ENCODE data around the gene WSB1. TPM values are rescaled to one million over a fixed set of nuclear protein-coding genes. Genes with fewer than 3 reads are reported as not detected.
A peak's percentile ranks its signal among the peaks of the same experiment; 100 is the strongest.

WSB1 gene
- total and polyA plus RNA-seq, 4 experiments from 2014 or later: 122 to 157 (median 141) TPM

- no peak overlapping the region for H3K4me3 Mint-ChIP-seq
- H3K27ac Mint-ChIP-seq: no peak overlapping the region
- intact Hi-C loops (cut with micrococcal nuclease): no loop called here
- H3K36me3 Mint-ChIP-seq: no peaks in the 10 kb centered on the region
- Histone ChIP-seq H3K27ac (ENCODE audit: low read depth, low read length) (no peak overlapping the region), H3K4me3 (ENCODE audit: low read length in 2 of 2) (no peak overlapping the region), H3K9me3 (ENCODE audit: control insufficient read depth in 1 of 2, low read length in 2 of 2) (no peaks in the 10 kb centered on the region), H3K36me3 (ENCODE audit: insufficient read depth, low read length) (no peaks in the 10 kb centered on the region), H3K4me1 (ENCODE audit: insufficient read depth, low read length) (peaks cover 3% of the 10 kb centered on the region), H3K27me3 (ENCODE audit: insufficient read depth, low read length) (no peaks in the 10 kb centered on the region)
- ChIA-PET POLR2A (ENCODE audit: partially characterized antibody) (no interaction called here), CTCF (ENCODE audit: partially characterized antibody) (no interaction called here)
- peaks cover 1 to 2% (median 2%) of the 10 kb centered on the region in 4 donors for H3K4me1 Mint-ChIP-seq
- H3K27me3 Mint-ChIP-seq: peaks cover 3 to 5% of the 10 kb centered on the region in 2 donors
- DNase-seq: no peak
- no peaks in the 10 kb centered on the region for H3K9me3 Mint-ChIP-seq
These were observed 5.7 kb upstream of the WSB1 start for GRCh38 chr17:27288183-27288582.

GRCh38 chr17:27289856-27290255, 4.1 kb upstream of the WSB1 start:
- Histone ChIP-seq H3K9me3 (ENCODE audit: control insufficient read depth in 1 of 2, low read length in 2 of 2) (no peaks in the 10 kb centered on the region), H3K27ac (ENCODE audit: low read depth, low read length) (no peak overlapping the region), H3K27me3 (ENCODE audit: insufficient read depth, low read length) (no peaks in the 10 kb centered on the region), H3K36me3 (ENCODE audit: insufficient read depth, low read length) (no peaks in the 10 kb centered on the region), H3K4me1 (ENCODE audit: insufficient read depth, low read length) (peaks cover 9% of the 10 kb centered on the region), H3K4me3 (ENCODE audit: low read length in 2 of 2) (no peak overlapping the region)
- ChIA-PET CTCF (ENCODE audit: partially characterized antibody) (interaction anchor here (1.0 kb wide), 1 partner anchor 43 kb away, joined by 3 read pairs; no protein-coding TSS in a partner anchor), POLR2A (ENCODE audit: partially characterized antibody) (no interaction called here)
- Mint-ChIP-seq H3K27me3 (peaks cover 3 to 5% of the 10 kb centered on the region in 2 donors), H3K9me3 (peaks cover 0 to 4% (median 0%) of the 10 kb centered on the region in 8 donors), H3K4me3 (no peak overlapping the region), H3K27ac (no peak overlapping the region), H3K4me1 (peaks cover 6 to 18% (median 9%) of the 10 kb centered on the region in 4 donors), H3K36me3 (peaks cover 0 to 9% of the 10 kb centered on the region in 2 donors)
- intact Hi-C loops (cut with micrococcal nuclease): loop anchor here (5.0 kb wide), 2 partner anchors 167 to 182 kb away; partner anchors contain the start of gene KSR1
- DNase-seq: no peak

- no peak for DNase-seq
- Histone ChIP-seq H3K4me1 (ENCODE audit: insufficient read depth, low read length) (peaks cover 17% of the 10 kb centered on the region), H3K9me3 (ENCODE audit: control insufficient read depth in 1 of 2, low read length in 2 of 2) (no peaks in the 10 kb centered on the region), H3K27ac (ENCODE audit: low read depth, low read length) (no peak overlapping the region), H3K36me3 (ENCODE audit: insufficient read depth, low read length) (no peaks in the 10 kb centered on the region), H3K4me3 (ENCODE audit: low read length in 2 of 2) (no peak overlapping the region), H3K27me3 (ENCODE audit: insufficient read depth, low read length) (no peaks in the 10 kb centered on the region)
- peaks cover 0 to 4% (median 0%) of the 10 kb centered on the region in 8 donors for H3K9me3 Mint-ChIP-seq
- POLR2A ChIA-PET (ENCODE audit: partially characterized antibody): no interaction called here
- peak overlapping the region in 1 of 7 donors; percentile 41 for H3K27ac Mint-ChIP-seq
- intact Hi-C loops (cut with micrococcal nuclease): loop anchor here (5.0 kb wide), 2 partner anchors 166 to 181 kb away; partner anchors contain the start of gene KSR1
- peaks cover 12 to 30% (median 20%) of the 10 kb centered on the region in 4 donors for H3K4me1 Mint-ChIP-seq
- H3K27me3 Mint-ChIP-seq: peaks cover under 1 to 3% of the 10 kb centered on the region in 2 donors
- H3K4me3 Mint-ChIP-seq: peak overlapping the region in 1 of 8 donors; percentile 49
- CTCF ChIA-PET (ENCODE audit: partially characterized antibody): interaction anchor here (1.0 to 1.4 kb wide), 4 partner anchors 9 to 361 kb away, joined by 3 to 4 read pairs (median 3); no protein-coding TSS in a partner anchor
- peaks cover 0 to 14% of the 10 kb centered on the region in 2 donors for H3K36me3 Mint-ChIP-seq
These were observed 2.9 kb upstream of the WSB1 start for GRCh38 chr17:27290916-27291598.

DNA sequence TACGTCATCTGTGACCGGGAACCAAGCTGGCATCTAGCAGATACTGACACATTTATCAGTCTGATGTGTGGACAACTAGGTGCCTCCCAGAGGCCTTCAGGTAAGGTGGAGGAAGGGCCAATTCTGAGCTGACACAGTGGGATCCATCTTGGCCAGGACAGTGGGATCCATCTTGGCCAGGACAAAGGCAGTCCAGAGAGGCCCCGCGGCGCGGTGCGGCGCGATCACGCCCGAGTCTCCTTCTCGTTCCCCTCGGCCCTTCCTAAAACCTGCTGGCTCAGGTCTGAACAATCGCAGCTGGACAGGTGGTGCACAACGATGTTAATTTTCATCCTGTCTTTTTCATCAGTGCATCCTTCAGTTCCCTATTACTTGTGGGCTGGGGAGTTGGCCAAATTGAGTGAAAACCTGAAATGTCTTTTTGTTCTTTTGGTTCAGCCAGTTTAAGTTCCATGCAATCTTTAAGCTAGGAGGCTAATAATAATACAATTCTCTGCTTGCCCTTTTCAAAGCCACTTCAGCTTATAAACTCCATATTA, 486 bp upstream of the WSB1 start:
- peaks cover 0 to 18% of the 10 kb centered on the region in 2 donors for H3K36me3 Mint-ChIP-seq
- H3K27me3 Mint-ChIP-seq: peaks cover 0 to 1% of the 10 kb centered on the region in 2 donors
- intact Hi-C loops (cut with micrococcal nuclease): loop anchor here (5.0 kb wide), 2 partner anchors 164 to 179 kb away; partner anchors contain the start of gene KSR1
- H3K4me3 Mint-ChIP-seq: peak overlapping the region; percentile 93 to 100 (median 97)
- Histone ChIP-seq H3K27ac (ENCODE audit: low read depth, low read length) (peak overlapping the region; percentile 99), H3K4me1 (ENCODE audit: insufficient read depth, low read length) (peaks cover 41% of the 10 kb centered on the region), H3K27me3 (ENCODE audit: insufficient read depth, low read length) (no peaks in the 10 kb centered on the region), H3K4me3 (ENCODE audit: low read length in 2 of 2) (peak overlapping the region; percentile 45 to 98), H3K36me3 (ENCODE audit: insufficient read depth, low read length) (no peaks in the 10 kb centered on the region), H3K9me3 (ENCODE audit: control insufficient read depth in 1 of 2, low read length in 2 of 2) (no peaks in the 10 kb centered on the region)
- ChIA-PET CTCF (ENCODE audit: partially characterized antibody) (interaction anchor here (1.0 to 4.1 kb wide), 8 partner anchors 8 to 513 kb away, joined by 3 to 26 read pairs (median 6); no protein-coding TSS in a partner anchor), POLR2A (ENCODE audit: partially characterized antibody) (interaction anchor here (0.6 to 3.4 kb wide), 21 partner anchors 9 to 338 kb away, joined by 3 to 45 read pairs (median 6); partner anchors contain the start of genes KSR1 and LGALS9)
- peaks cover 0 to 4% (median 0%) of the 10 kb centered on the region in 8 donors for H3K9me3 Mint-ChIP-seq
- peaks cover 21 to 51% (median 31%) of the 10 kb centered on the region in 4 donors for H3K4me1 Mint-ChIP-seq
- peak overlapping the region; percentile 88 to 100 (median 100) for H3K27ac Mint-ChIP-seq
- DNase-seq: no peak

GRCh38 chr17:27294689-27295630, 1.0 kb downstream of the WSB1 start:
- H3K36me3 ChIP-seq (ENCODE audit: insufficient read depth, low read length): no peaks in the 10 kb centered on the region
- no peaks in the 10 kb centered on the region for H3K27me3 ChIP-seq (ENCODE audit: insufficient read depth, low read length)
- H3K4me3 ChIP-seq (ENCODE audit: low read length in 2 of 2): peak overlapping the region; percentile 96 to 98
- H3K4me1 ChIP-seq (ENCODE audit: insufficient read depth, low read length): peaks cover 54% of the 10 kb centered on the region
- ChIA-PET CTCF (ENCODE audit: partially characterized antibody) (interaction anchor here (1.0 to 4.1 kb wide), 9 partner anchors 9 to 306 kb away, joined by 3 to 26 read pairs (median 6); no protein-coding TSS in a partner anchor), POLR2A (ENCODE audit: partially characterized antibody) (interaction anchor here (0.7 to 3.4 kb wide), 26 partner anchors 10 to 513 kb away, joined by 3 to 45 read pairs (median 5); partner anchors contain the start of genes KSR1 and LGALS9)
- peak; percentile 64 to 72 (median 67) for DNase-seq
- intact Hi-C loops (cut with micrococcal nuclease): loop anchor here (1.0 to 5.0 kb wide), 6 partner anchors 37 to 306 kb away; partner anchors contain the start of gene KSR1
- Mint-ChIP-seq H3K9me3 (peaks cover 0 to 4% (median 0%) of the 10 kb centered on the region in 8 donors), H3K27me3 (no peaks in the 10 kb centered on the region), H3K27ac (peak overlapping the region; percentile 88 to 100 (median 100)), H3K36me3 (peaks cover 0 to 18% of the 10 kb centered on the region in 2 donors), H3K4me3 (peak overlapping the region; percentile 93 to 100 (median 97)), H3K4me1 (peaks cover 32 to 63% (median 43%) of the 10 kb centered on the region in 4 donors)
- H3K27ac ChIP-seq (ENCODE audit: low read depth, low read length): peak overlapping the region; percentile 99
- H3K9me3 ChIP-seq (ENCODE audit: control insufficient read depth in 1 of 2, low read length in 2 of 2): no peaks in the 10 kb centered on the region

GRCh38 chr17:27295945-27296344, 2.0 kb downstream of the WSB1 start:
- Histone ChIP-seq H3K27ac (ENCODE audit: low read depth, low read length) (peak overlapping the region; percentile 99), H3K4me1 (ENCODE audit: insufficient read depth, low read length) (peaks cover 64% of the 10 kb centered on the region), H3K9me3 (ENCODE audit: control insufficient read depth in 1 of 2, low read length in 2 of 2) (no peaks in the 10 kb centered on the region), H3K4me3 (ENCODE audit: low read length in 2 of 2) (peak overlapping the region; percentile 96 to 98), H3K36me3 (ENCODE audit: insufficient read depth, low read length) (no peaks in the 10 kb centered on the region), H3K27me3 (ENCODE audit: insufficient read depth, low read length) (no peaks in the 10 kb centered on the region)
- H3K4me1 Mint-ChIP-seq: peaks cover 36 to 70% (median 49%) of the 10 kb centered on the region in 4 donors
- H3K27me3 Mint-ChIP-seq: no peaks in the 10 kb centered on the region
- intact Hi-C loops (cut with micrococcal nuclease): loop anchor here (2.0 kb wide), 2 partner anchors 59 to 305 kb away; no protein-coding TSS in a partner anchor
- ChIA-PET CTCF (ENCODE audit: partially characterized antibody) (interaction anchor here (1.0 to 4.1 kb wide), 3 partner anchors 54 to 59 kb away, joined by 3 to 26 read pairs (median 4); no protein-coding TSS in a partner anchor), POLR2A (ENCODE audit: partially characterized antibody) (interaction anchor here (1.0 to 3.4 kb wide), 6 partner anchors 9 to 178 kb away, joined by 4 to 33 read pairs (median 5); partner anchors contain the start of gene KSR1)
- peak overlapping the region; percentile 93 to 100 (median 97) for H3K4me3 Mint-ChIP-seq
- peaks cover 0 to 19% of the 10 kb centered on the region in 2 donors for H3K36me3 Mint-ChIP-seq
- DNase-seq: peak in 1 of 5 donors; percentile 11
- peaks cover 0 to 4% (median 0%) of the 10 kb centered on the region in 8 donors for H3K9me3 Mint-ChIP-seq
- peak overlapping the region; percentile 88 to 100 (median 100) for H3K27ac Mint-ChIP-seq
